Motor neuron (in vitro differentiated cells): ENCODE data around the gene P3H3. TPM values are rescaled to one million over a fixed set of nuclear protein-coding genes. Genes with fewer than 3 reads are reported as not detected.

Source experiments
- ATAC-seq, 8 experiments: fragments of 200-7000 bp; cut with Tn5 transposase; replicated peaks in 6 of 8; 2 replicates each; pipeline ENCODE4 v1.8.0; 2021; ENCODE audit warnings: mild to moderate bottlenecking in 8 of 8, moderate library complexity in 8 of 8
- H3K27ac ChIP-seq, 2 donors: fragments of 250-450 bp; sonication (Bioruptor Pico); 2 replicates each; pipeline ENCODE4 v1.9.0; 2021; ENCODE audit warnings: antibody characterized with exemption in 2 of 2, mild to moderate bottlenecking in 2 of 2, moderate library complexity in 1 of 2
- H3K4me1 ChIP-seq, 2 donors: fragments of 250-450 bp; sonication (Bioruptor Pico); replicated peaks in 1 of 2; 2 replicates each; pipeline ENCODE4 v1.6.1; 2021; ENCODE audit warnings: antibody characterized with exemption in 2 of 2, mild to moderate bottlenecking in 2 of 2, moderate library complexity in 1 of 2
- H3K4me3 ChIP-seq, 5 donors: fragments of 250-450 bp; sonication (Bioruptor Pico); 2 replicates each; pipeline ENCODE4 v1.9.0; 2021; ENCODE audit warnings: antibody characterized with exemption in 5 of 5, mild to moderate bottlenecking in 5 of 5, moderate library complexity in 4 of 5
- WGBS, 10 experiments: fragments of 450-650 bp; shearing (Covaris generic); methylation state at CpG; one replicate each; pipeline ENCODE4 v1.0.0; 2022; 5-methylcytosine and 5-hydroxymethylcytosine counted together
- in situ Hi-C, 9 experiments: fragments of 400-800 bp; cut with MboI; loops; one replicate each; pipeline ENCODE4 v1.15.0; 2021; ENCODE audit warnings: low sequenced_read_pairs in 9 of 9, low pct_unique_long_range_greater_than_20kb in 2 of 9; ENCODE audit not compliant: unreplicated experiment in 9 of 9
- total RNA-seq, 8 experiments: library from RNA; unstranded; fragments of 300-600 nt; gene quantifications; 2 replicates each; pipeline versions ENCODE4 v1.2.3 to v1.2.4, GENCODE V29; 2022

P3H3 gene, protein sequence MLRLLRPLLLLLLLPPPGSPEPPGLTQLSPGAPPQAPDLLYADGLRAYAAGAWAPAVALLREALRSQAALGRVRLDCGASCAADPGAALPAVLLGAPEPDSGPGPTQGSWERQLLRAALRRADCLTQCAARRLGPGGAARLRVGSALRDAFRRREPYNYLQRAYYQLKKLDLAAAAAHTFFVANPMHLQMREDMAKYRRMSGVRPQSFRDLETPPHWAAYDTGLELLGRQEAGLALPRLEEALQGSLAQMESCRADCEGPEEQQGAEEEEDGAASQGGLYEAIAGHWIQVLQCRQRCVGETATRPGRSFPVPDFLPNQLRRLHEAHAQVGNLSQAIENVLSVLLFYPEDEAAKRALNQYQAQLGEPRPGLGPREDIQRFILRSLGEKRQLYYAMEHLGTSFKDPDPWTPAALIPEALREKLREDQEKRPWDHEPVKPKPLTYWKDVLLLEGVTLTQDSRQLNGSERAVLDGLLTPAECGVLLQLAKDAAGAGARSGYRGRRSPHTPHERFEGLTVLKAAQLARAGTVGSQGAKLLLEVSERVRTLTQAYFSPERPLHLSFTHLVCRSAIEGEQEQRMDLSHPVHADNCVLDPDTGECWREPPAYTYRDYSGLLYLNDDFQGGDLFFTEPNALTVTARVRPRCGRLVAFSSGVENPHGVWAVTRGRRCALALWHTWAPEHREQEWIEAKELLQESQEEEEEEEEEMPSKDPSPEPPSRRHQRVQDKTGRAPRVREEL
- 10 to 100 TPM in 7 of 8 experiments, 1 to 10 TPM in 1; 9.9 to 31.2 (median 17.8) TPM for total RNA-seq

GRCh38 chr12:6827982-6828780, at the start of gene P3H3:
Gene P3H3 (plus strand): TSS chr12:6828407. CDS start chr12:6828441, 34 bp downstream.
- peak; percentile 4 to 34 (median 14) for ATAC-seq
- H3K4me3 ChIP-seq, result peak within 1 kb of the TSS; percentile 76 to 99 (median 91)
- WGBS, 10 experiments, result 0% methylated on average over 1 to 9 of the region's 60 CpGs; no CpG with 5 or more reads in 8 of the 10 experiments
- H3K27ac ChIP-seq, result peak within 1 kb of the TSS; percentile 89 to 95
- in situ Hi-C loops, result loop anchor here in 1 of 9 experiments (25.0 kb wide), 1 partner anchor 91 kb away; no protein-coding TSS in a partner anchor
- H3K4me1 ChIP-seq, result peaks cover 31 to 46% of the 10 kb centered on the region in 2 donors

DNA sequence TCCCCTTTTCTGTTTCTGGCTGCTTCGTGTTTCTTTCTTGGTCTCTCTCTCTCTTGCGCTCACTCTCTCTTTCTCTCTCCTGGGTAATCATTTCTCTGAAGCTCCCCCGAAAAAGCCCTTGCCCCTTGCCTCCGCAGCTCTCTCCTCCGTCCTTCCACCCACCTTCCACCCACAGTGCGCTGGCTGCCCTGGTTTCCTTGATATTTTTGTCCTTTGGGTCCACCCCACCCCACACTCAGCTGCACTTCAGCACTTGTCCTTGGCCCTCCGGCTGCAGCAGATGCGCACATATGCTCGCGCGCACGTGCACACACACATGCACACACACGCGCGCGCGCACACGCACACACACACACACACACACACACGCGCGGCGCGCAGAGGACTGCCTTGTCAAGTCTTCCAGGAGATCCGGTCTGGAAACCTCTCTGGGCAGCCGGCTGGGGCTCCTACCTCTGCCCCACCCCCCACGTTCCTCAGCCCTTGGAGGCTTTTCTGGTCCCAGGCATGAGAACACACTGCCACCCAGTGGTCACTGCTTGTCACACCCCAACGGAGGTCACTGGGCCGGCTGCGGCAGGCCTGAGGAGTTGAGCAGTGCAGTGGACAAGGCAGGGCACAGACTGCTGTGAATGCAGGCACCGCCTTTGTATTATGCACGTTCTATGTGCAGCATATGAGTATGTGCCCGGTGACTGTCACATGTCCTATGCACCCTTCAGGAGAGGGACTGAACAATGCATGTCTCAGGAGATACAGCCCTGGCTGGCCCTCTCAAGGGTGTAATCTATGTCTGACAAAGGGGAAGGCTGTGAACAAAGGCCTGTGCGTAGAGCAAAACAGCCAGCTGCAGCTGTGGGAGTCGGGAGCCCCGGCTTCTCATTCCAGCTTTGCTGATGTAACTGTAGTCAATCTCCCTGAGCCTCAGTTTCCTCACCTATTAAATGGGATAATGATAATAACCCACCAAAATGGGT, 49.3 kb upstream of the P3H3 start:
- 0 to 60% (median 2%) methylated on average over 1 to 12 of the region's 35 CpGs for WGBS, 10 experiments
- Histone ChIP-seq H3K27ac (peak overlapping the region; percentile 64 to 86), H3K4me3 (peak overlapping the region; percentile 4 to 22 (median 15)), H3K4me1 (peaks cover 26 to 28% of the 10 kb centered on the region in 2 donors)
- in situ Hi-C loops, result no loop called here
- ATAC-seq, result peak; percentile 89 to 95 (median 94)

GRCh38 chr12:6779708-6780432, 48.3 kb upstream of the P3H3 start:
- WGBS, 10 experiments, result 0 to 100% (median 80%) methylated on average over 1 to 5 of the region's 6 CpGs; no CpG with 5 or more reads in 4 of the 10 experiments
- Histone ChIP-seq H3K27ac (peak overlapping the region; percentile 64 to 86), H3K4me3 (no peak overlapping the region), H3K4me1 (peaks cover 23 to 24% of the 10 kb centered on the region in 2 donors)
- in situ Hi-C loops, result no loop called here
- ATAC-seq, result no peak

GRCh38 chr12:6780573-6780972, 47.6 kb upstream of the P3H3 start:
- ATAC-seq, result no peak
- 67 to 100% (median 80%) methylated on average over 2 to 3 of the region's 6 CpGs; no CpG with 5 or more reads in 5 of the 10 experiments for WGBS, 10 experiments
- peaks cover 23 to 24% of the 10 kb centered on the region in 2 donors for H3K4me1 ChIP-seq
- H3K27ac ChIP-seq, result peak overlapping the region in 1 of 2 donors; percentile 9
- in situ Hi-C loops, result no loop called here
- H3K4me3 ChIP-seq, result no peak overlapping the region

DNA sequence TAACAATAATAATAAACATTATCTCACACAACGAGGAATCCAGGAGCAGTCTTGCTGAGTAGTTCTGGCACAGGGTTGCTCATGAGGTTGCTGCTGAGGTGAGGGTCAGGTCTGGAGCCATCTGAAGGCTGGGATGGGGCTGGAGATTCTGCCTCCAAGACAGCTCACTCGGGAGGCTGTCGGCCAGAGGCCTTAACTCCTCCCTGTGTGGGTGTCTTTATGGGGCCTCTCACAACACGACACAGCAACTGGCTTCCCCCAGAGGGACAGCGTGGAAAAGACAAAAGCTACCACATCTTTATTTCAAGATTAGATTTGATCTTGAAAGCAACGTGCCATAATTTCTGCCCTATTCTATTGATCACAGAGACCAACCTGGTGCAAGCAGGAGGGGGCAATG, 46.1 kb upstream of the P3H3 start:
- Histone ChIP-seq H3K27ac (no peak overlapping the region), H3K4me1 (peaks cover 30 to 32% of the 10 kb centered on the region in 2 donors), H3K4me3 (no peak overlapping the region)
- in situ Hi-C loops, result no loop called here
- 29 to 92% (median 79%) methylated on average over 1 to 4 of the region's 6 CpGs; no CpG with 5 or more reads in 5 of the 10 experiments for WGBS, 10 experiments
- ATAC-seq, result no peak

GRCh38 chr12:6782850-6783566, 45.2 kb upstream of the P3H3 start:
- Histone ChIP-seq H3K27ac (no peak overlapping the region), H3K4me3 (no peak overlapping the region), H3K4me1 (peaks cover 26% of the 10 kb centered on the region in 2 donors)
- no peak for ATAC-seq
- 40 to 92% (median 69%) methylated on average over 1 to 2 of the region's 10 CpGs; no CpG with 5 or more reads in 6 of the 10 experiments for WGBS, 10 experiments
- in situ Hi-C loops, result no loop called here

GRCh38 chr12:6783828-6784227, 44.4 kb upstream of the P3H3 start:
- no peak for ATAC-seq
- in situ Hi-C loops, result no loop called here
- Histone ChIP-seq H3K4me1 (peaks cover 18 to 19% of the 10 kb centered on the region in 2 donors), H3K4me3 (no peak overlapping the region), H3K27ac (no peak overlapping the region)
- 40 to 100% (median 85%) methylated on average over 1 to 6 of the region's 9 CpGs; no CpG with 5 or more reads in 2 of the 10 experiments for WGBS, 10 experiments

- no peak overlapping the region for H3K27ac ChIP-seq
- ATAC-seq, result no peak
- peaks cover 15% of the 10 kb centered on the region in 2 donors for H3K4me1 ChIP-seq
- in situ Hi-C loops, result no loop called here
- no peak overlapping the region for H3K4me3 ChIP-seq
- WGBS, 10 experiments, result 64 to 100% (median 73%) methylated on average over 1 to 4 of the region's 5 CpGs; no CpG with 5 or more reads in 3 of the 10 experiments
These were observed 43.9 kb upstream of the P3H3 start for GRCh38 chr12:6784296-6784695.

DNA sequence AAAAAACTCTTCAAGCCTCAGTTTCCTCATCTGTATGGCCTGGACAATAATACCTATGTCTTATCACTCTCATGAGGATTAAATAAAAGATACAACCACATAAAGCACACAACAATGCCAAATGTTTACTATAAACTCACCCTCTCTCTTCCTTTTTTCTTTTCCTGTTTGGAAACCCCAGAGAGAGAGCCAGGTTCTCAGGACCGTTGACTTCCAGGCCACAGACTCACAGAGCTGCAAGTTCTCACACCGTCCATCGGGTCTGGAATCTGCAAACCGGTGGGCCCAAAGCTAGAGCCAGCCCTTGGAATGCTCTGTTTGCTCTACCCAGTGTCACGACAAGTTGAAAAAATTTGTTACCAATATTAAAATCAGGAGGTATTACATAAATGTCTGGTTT, 43.4 kb upstream of the P3H3 start:
- no peak overlapping the region for H3K4me3 ChIP-seq
- ATAC-seq, result no peak
- no peak overlapping the region for H3K27ac ChIP-seq
- WGBS, 10 experiments, result 18 to 93% (median 80%) methylated on average over 1 to 5 of the region's 5 CpGs; no CpG with 5 or more reads in 3 of the 10 experiments
- H3K4me1 ChIP-seq, result peaks cover 10 to 11% of the 10 kb centered on the region in 2 donors
- in situ Hi-C loops, result no loop called here

DNA sequence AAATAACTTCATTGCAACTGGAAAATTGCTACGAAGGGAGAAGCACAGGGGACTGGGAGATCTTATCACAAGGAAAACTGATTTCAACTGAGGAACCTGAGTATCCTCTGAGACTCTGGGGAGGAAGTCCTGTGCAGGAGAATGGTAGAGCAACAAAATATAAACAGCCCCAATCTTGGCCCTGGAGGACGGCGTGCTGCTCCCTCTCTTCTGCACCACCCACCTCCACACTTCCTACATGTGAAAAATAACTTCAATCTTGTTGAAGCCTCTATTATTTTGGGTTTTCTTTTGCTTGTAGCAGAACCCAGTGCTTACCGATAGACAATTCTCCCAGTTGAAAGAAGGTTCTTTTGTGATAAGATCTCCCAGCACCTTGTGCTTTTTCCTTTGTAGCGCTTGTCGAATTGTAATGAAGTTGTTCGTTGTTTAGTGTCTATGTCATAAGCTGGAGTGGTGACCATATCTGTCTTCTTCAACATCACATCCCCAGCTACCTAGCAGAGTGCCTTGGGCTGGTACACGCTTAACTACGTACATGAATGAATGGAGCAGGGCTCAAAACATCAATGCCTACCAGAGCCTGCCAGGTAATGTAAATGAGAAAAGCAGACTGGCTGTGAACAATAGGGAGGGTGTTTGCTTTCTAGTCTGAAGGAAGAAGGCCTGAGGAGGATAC, 41.7 kb upstream of the P3H3 start:
- peak in 1 of 8 experiments; percentile 41 for ATAC-seq
- 49 to 100% (median 82%) methylated on average over 1 to 9 of the region's 9 CpGs for WGBS, 10 experiments
- in situ Hi-C loops, result no loop called here
- Histone ChIP-seq H3K27ac (no peak overlapping the region), H3K4me3 (no peak overlapping the region), H3K4me1 (peaks cover 7% of the 10 kb centered on the region in 2 donors)
